ENCODE results near the gene LSM11. TPM values are rescaled to one million over a fixed set of nuclear protein-coding genes. Genes with fewer than 3 reads are reported as not detected.
"Not testable (repeated sequence)": the region's sequence is repeated elsewhere in the genome, so short reads cannot be mapped to it uniquely, and the experiment has no call there.

Gene LSM11
- 4.4 and 4.7 TPM in 2 replicates for total RNA-seq

DNA sequence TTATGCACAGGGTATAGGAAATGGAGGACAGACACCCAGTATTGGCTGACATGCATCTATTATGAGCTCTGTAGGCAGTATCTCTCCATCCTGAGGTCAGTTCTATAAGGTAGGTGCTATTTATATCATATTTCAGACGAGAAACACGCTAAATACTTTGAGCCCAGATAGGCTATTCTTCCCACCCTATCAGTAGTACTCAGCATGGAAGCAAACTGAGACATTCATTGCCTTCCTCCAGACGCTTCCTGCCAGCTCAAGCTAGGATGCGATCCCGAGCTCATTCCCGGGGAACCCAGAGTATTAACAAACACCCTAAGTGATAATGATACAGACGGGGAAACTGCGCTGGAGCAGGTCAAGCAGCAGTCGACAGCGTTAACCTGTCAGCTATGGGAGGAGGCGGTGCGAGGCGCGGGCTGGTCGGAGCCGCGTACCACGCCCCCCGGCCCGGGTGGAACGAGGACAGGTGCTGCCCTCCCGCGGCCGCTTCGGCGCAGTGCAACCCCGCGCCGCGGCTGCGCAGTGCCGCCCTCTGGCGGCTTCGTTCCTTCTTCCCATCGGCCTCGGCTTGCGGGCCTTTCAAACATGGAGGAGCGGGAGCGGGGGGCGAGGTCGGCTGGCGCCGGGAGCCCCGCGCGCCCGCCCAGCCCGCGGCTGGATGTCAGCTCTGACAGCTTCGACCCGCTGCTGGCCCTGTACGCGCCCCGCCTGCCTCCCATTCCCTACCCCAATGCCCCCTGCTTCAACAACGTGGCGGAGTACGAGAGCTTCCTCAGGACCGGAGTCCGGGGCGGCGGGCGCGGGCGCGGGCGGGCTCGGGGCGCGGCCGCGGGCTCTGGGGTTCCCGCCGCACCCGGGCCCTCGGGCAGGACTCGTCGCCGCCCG lies at the start of gene LSM11:
TSS of gene LSM11 (plus strand) at position 550 of the 888 bp plus-strand sequence. CDS start at position 589, 39 bp downstream.
- Histone ChIP-seq H3K9me3 (ENCODE audit: low read depth, low read length) (no peaks in the 10 kb centered on the region), H4K20me1 (ENCODE audit: insufficient read depth, low read length) (no peaks in the 10 kb centered on the region), H3K27ac (ENCODE audit: low read depth, low read length) (peak within 1 kb of the TSS; percentile 47), H3K4me3 (ENCODE audit: insufficient read depth, low read length) (peak within 1 kb of the TSS; percentile 87), H3K27me3 (ENCODE audit: insufficient read depth, low read length) (no peaks in the 10 kb centered on the region), H3K36me3 (ENCODE audit: insufficient read depth, low read length) (peaks cover 12% of the 10 kb centered on the region), H2AFZ (ENCODE audit: low read length) (peak within 1 kb of the TSS; percentile 100), H3K4me2 (ENCODE audit: insufficient read depth, low read length) (peak within 1 kb of the TSS; percentile 100), H3K4me1 (ENCODE audit: insufficient read depth, low read length) (peaks cover 18% of the 10 kb centered on the region), H3K79me2 (ENCODE audit: insufficient read depth, low read length) (peaks cover 28% of the 10 kb centered on the region)
- peak; percentile 99 for DNase-seq (ENCODE audit: insufficient read length, low spot score, missing footprints)
- TF ChIP-seq, protein P1, sequence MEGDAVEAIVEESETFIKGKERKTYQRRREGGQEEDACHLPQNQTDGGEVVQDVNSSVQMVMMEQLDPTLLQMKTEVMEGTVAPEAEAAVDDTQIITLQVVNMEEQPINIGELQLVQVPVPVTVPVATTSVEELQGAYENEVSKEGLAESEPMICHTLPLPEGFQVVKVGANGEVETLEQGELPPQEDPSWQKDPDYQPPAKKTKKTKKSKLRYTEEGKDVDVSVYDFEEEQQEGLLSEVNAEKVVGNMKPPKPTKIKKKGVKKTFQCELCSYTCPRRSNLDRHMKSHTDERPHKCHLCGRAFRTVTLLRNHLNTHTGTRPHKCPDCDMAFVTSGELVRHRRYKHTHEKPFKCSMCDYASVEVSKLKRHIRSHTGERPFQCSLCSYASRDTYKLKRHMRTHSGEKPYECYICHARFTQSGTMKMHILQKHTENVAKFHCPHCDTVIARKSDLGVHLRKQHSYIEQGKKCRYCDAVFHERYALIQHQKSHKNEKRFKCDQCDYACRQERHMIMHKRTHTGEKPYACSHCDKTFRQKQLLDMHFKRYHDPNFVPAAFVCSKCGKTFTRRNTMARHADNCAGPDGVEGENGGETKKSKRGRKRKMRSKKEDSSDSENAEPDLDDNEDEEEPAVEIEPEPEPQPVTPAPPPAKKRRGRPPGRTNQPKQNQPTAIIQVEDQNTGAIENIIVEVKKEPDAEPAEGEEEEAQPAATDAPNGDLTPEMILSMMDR (IDR thresholded peaks at IDR 0.05; ENCODE audit: extremely low read depth, low read depth, low read length) = peak; percentile 86

DNA sequence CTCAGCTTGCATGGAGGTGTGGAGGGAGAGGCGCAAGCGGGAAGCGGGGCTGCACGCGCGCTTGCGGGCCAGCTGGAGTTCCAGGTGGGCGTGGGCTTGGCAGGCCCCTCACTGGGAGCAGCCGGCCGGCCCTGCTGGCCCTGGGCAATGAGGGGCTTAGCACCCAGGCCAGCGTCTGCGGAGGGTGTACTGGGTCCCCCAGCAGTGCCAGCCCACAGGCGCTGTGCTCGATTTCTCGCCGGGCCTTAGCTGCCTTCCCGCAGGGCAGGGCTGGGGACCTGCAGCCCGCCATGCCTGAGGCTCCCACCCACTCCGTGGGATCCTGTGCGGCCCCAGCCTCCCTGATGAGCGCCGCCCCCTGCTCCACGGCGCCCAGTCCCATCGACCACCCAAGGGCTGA lies 49.7 kb upstream of the LSM11 start:
- not testable (repeated sequence) for H3K9me3 ChIP-seq (ENCODE audit: low read depth, low read length); H3K4me1 ChIP-seq (ENCODE audit: insufficient read depth, low read length); DNase-seq (ENCODE audit: insufficient read length, low spot score, missing footprints); H3K4me3 ChIP-seq (ENCODE audit: insufficient read depth, low read length); H4K20me1 ChIP-seq (ENCODE audit: insufficient read depth, low read length); H3K79me2 ChIP-seq (ENCODE audit: insufficient read depth, low read length); H3K27me3 ChIP-seq (ENCODE audit: insufficient read depth, low read length); H3K27ac ChIP-seq (ENCODE audit: low read depth, low read length); H3K36me3 ChIP-seq (ENCODE audit: insufficient read depth, low read length); H3K4me2 ChIP-seq (ENCODE audit: insufficient read depth, low read length); H2AFZ ChIP-seq (ENCODE audit: low read length)

DNA sequence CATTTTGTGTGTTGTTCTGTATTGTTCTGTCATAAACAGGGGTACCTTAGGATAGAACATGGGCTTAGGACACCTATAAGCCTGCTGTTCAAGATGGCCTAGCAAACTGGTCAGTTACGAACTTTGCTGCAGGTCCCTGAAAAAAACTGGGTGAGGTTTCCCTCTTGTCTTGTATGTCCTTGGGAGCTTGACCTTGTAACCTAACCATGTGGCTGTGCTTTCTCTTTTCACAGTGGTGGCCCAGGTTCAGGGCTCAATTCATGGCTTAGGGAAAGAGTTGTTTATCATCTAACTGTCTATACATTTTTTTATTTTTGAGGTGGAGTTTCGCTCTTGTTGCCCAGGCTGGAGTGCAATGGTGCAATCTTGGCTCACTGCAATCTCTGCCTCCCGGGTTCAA lies 47.4 kb upstream of the LSM11 start:
- not testable (repeated sequence) for H3K27ac ChIP-seq (ENCODE audit: low read depth, low read length); H3K9me3 ChIP-seq (ENCODE audit: low read depth, low read length); H3K79me2 ChIP-seq (ENCODE audit: insufficient read depth, low read length); H3K4me2 ChIP-seq (ENCODE audit: insufficient read depth, low read length); H3K36me3 ChIP-seq (ENCODE audit: insufficient read depth, low read length); H3K4me1 ChIP-seq (ENCODE audit: insufficient read depth, low read length); H3K4me3 ChIP-seq (ENCODE audit: insufficient read depth, low read length); H2AFZ ChIP-seq (ENCODE audit: low read length); H3K27me3 ChIP-seq (ENCODE audit: insufficient read depth, low read length); H4K20me1 ChIP-seq (ENCODE audit: insufficient read depth, low read length); DNase-seq (ENCODE audit: insufficient read length, low spot score, missing footprints)

DNA sequence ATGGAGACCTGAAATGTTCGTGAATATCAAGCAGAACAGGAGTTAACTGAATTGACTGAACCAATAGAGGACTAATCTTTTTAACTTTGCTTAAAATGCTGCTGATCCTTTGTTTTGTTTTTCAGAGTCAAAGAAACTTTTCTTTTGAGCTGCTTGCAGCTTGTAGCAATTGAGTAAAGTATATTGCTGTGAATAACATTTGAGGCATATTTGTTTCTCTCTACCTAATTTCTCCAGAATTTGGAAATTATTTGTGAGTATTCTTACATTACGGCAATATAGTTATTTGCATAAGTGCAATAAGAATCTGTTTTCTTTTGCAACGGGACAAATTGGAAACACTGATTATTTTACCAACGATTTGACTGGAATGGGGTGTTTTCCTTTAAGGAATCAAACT lies 44.8 kb upstream of the LSM11 start:
- not testable (repeated sequence) for H4K20me1 ChIP-seq (ENCODE audit: insufficient read depth, low read length); H3K27ac ChIP-seq (ENCODE audit: low read depth, low read length); H3K27me3 ChIP-seq (ENCODE audit: insufficient read depth, low read length); H3K36me3 ChIP-seq (ENCODE audit: insufficient read depth, low read length); H3K4me2 ChIP-seq (ENCODE audit: insufficient read depth, low read length); H3K4me1 ChIP-seq (ENCODE audit: insufficient read depth, low read length); H2AFZ ChIP-seq (ENCODE audit: low read length); H3K9me3 ChIP-seq (ENCODE audit: low read depth, low read length); H3K79me2 ChIP-seq (ENCODE audit: insufficient read depth, low read length); DNase-seq (ENCODE audit: insufficient read length, low spot score, missing footprints); H3K4me3 ChIP-seq (ENCODE audit: insufficient read depth, low read length)

DNA sequence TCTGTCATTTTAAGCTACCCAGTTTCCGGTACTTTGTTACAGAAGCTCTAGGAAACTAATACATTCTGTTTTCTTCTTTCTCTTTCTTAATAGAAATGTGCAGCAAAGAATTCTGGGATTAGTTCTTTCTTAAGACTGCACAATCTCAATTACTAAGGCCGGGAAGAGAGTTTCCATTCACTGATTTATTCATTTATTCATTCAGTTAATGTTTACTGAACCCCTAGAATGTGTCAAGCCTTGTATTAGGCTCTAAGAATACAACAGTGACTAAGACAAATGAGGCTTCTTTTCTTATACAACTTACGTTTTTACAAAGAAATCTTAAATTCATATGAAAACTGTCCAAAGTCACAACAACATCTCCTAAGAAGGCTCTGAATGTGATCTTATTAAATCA lies 39.8 kb upstream of the LSM11 start:
- no peaks in the 10 kb centered on the region for H3K79me2 ChIP-seq (ENCODE audit: insufficient read depth, low read length)
- peak overlapping the region; percentile 35 for H2AFZ ChIP-seq (ENCODE audit: low read length)
- no peak overlapping the region for H3K4me2 ChIP-seq (ENCODE audit: insufficient read depth, low read length)
- no peaks in the 10 kb centered on the region for H3K9me3 ChIP-seq (ENCODE audit: low read depth, low read length)
- H3K36me3 ChIP-seq (ENCODE audit: insufficient read depth, low read length) = no peaks in the 10 kb centered on the region
- TF ChIP-seq, protein P1 (IDR thresholded peaks at IDR 0.05; ENCODE audit: extremely low read depth, low read depth, low read length) = no peak
- H3K4me3 ChIP-seq (ENCODE audit: insufficient read depth, low read length) = no peak overlapping the region
- H3K27me3 ChIP-seq (ENCODE audit: insufficient read depth, low read length) = no peaks in the 10 kb centered on the region
- no peak overlapping the region for H3K27ac ChIP-seq (ENCODE audit: low read depth, low read length)
- H4K20me1 ChIP-seq (ENCODE audit: insufficient read depth, low read length) = no peaks in the 10 kb centered on the region
- no peak for DNase-seq (ENCODE audit: insufficient read length, low spot score, missing footprints)
- peaks cover under 1% of the 10 kb centered on the region for H3K4me1 ChIP-seq (ENCODE audit: insufficient read depth, low read length)
